ENCODE data around the gene C16orf86. TPM values are rescaled to one million over a fixed set of nuclear protein-coding genes. Genes with fewer than 3 reads are reported as not detected.

Gene C16orf86
- total RNA-seq, 1 donor from 2014 or later = 1.6 TPM

GRCh38 chr16:67641779-67642708 is 24.6 kb upstream of the C16orf86 start:
- Histone ChIP-seq H3K27ac (no peak overlapping the region), H3K4me3 (no peak overlapping the region), H3K4me1 (peaks cover 0 to 13% of the 10 kb centered on the region in 2 donors), H3K27me3 (peaks cover 21% of the 10 kb centered on the region), H3K9me3 (no peaks in the 10 kb centered on the region), H3K36me3 (peaks cover 14 to 29% of the 10 kb centered on the region in 2 donors)
- DNase-seq (ENCODE audit: low spot score in 2 of 2) = peak; percentile 17 to 79
- no peak for TF ChIP-seq CTCF (IDR thresholded peaks at IDR 0.05)
- intact Hi-C loops (cut with DNase I) = no loop called here

GRCh38 chr16:67644038-67644437 is 22.6 kb upstream of the C16orf86 start:
- H3K4me3 ChIP-seq = no peak overlapping the region
- peaks cover 33% of the 10 kb centered on the region for H3K27me3 ChIP-seq
- DNase-seq (ENCODE audit: low spot score in 2 of 2) = no peak
- H3K27ac ChIP-seq = no peak overlapping the region
- TF ChIP-seq CTCF (IDR thresholded peaks at IDR 0.05) = no peak
- peaks cover 4 to 9% of the 10 kb centered on the region in 2 donors for H3K36me3 ChIP-seq
- no peaks in the 10 kb centered on the region for H3K9me3 ChIP-seq
- intact Hi-C loops (cut with DNase I) = no loop called here
- peaks cover 0 to 13% of the 10 kb centered on the region in 2 donors for H3K4me1 ChIP-seq

- no peaks in the 10 kb centered on the region for H3K36me3 ChIP-seq
- no peak for DNase-seq (ENCODE audit: low spot score in 2 of 2)
- H3K4me1 ChIP-seq = peaks cover 0 to 13% of the 10 kb centered on the region in 2 donors
- intact Hi-C loops (cut with DNase I) = no loop called here
- peak overlapping the region in 1 of 2 donors; percentile 37 for H3K4me3 ChIP-seq
- H3K27me3 ChIP-seq = peaks cover 34% of the 10 kb centered on the region
- H3K9me3 ChIP-seq = no peaks in the 10 kb centered on the region
- no peak for TF ChIP-seq CTCF (IDR thresholded peaks at IDR 0.05)
- H3K27ac ChIP-seq = no peak overlapping the region
These were observed 21.1 kb upstream of the C16orf86 start for GRCh38 chr16:67645397-67646121.

- peaks cover 0 to 6% of the 10 kb centered on the region in 2 donors for H3K4me1 ChIP-seq
- TF ChIP-seq CTCF (IDR thresholded peaks at IDR 0.05) = no peak
- no peaks in the 10 kb centered on the region for H3K36me3 ChIP-seq
- H3K27me3 ChIP-seq = peaks cover 42% of the 10 kb centered on the region
- no peak for DNase-seq (ENCODE audit: low spot score in 2 of 2)
- intact Hi-C loops (cut with DNase I) = no loop called here
- H3K9me3 ChIP-seq = no peaks in the 10 kb centered on the region
- H3K27ac ChIP-seq = no peak overlapping the region
- H3K4me3 ChIP-seq = no peak overlapping the region
These were observed 19.4 kb upstream of the C16orf86 start for GRCh38 chr16:67647111-67647651.

GRCh38 chr16:67647681-67648080 is 18.9 kb upstream of the C16orf86 start:
- TF ChIP-seq CTCF (IDR thresholded peaks at IDR 0.05) = no peak
- no peak for DNase-seq (ENCODE audit: low spot score in 2 of 2)
- intact Hi-C loops (cut with DNase I) = no loop called here
- Histone ChIP-seq H3K4me1 (peaks cover 0 to 5% of the 10 kb centered on the region in 2 donors), H3K4me3 (no peak overlapping the region), H3K9me3 (no peaks in the 10 kb centered on the region), H3K27me3 (peaks cover 42% of the 10 kb centered on the region), H3K27ac (no peak overlapping the region), H3K36me3 (no peaks in the 10 kb centered on the region)

Measured in ascending aorta (tissue), 2 donors.